Measurements from ENCODE around the gene MYZAP.
"Not testable (repeated sequence)": the region's sequence is repeated elsewhere in the genome, so short reads cannot be mapped to it uniquely, and the experiment has no call there.

MYZAP gene

GRCh38 chr15:57595011-57595866 lies 3.5 kb downstream of the MYZAP start:
- no peak for DNase-seq

- no peak for DNase-seq
Observed at GRCh38 chr15:57596301-57596855, 4.7 kb downstream of the MYZAP start.

GRCh38 chr15:57596978-57597377 lies 5.3 kb downstream of the MYZAP start:
- no peak for DNase-seq

- no peak for DNase-seq
Observed at GRCh38 chr15:57597431-57597830, 5.7 kb downstream of the MYZAP start.

GRCh38 chr15:57598346-57598745 lies 6.6 kb downstream of the MYZAP start:
- DNase-seq: no peak

- DNase-seq: no peak
Observed at GRCh38 chr15:57599296-57599810, 7.6 kb downstream of the MYZAP start.

GRCh38 chr15:57600197-57600596 lies 8.5 kb downstream of the MYZAP start:
- no peak for DNase-seq

GRCh38 chr15:57604507-57604906 lies 12.8 kb downstream of the MYZAP start:
- DNase-seq: no peak

- DNase-seq: no peak
Observed at GRCh38 chr15:57605491-57605890, 13.8 kb downstream of the MYZAP start.

GRCh38 chr15:57606048-57606447 lies 14.3 kb downstream of the MYZAP start:
- no peak for DNase-seq

GRCh38 chr15:57606816-57607215 lies 15.1 kb downstream of the MYZAP start:
- DNase-seq: no peak

- no peak for DNase-seq
Observed at GRCh38 chr15:57607570-57608000, 15.9 kb downstream of the MYZAP start.

- no peak for DNase-seq
Observed at GRCh38 chr15:57609805-57610529, 18.3 kb downstream of the MYZAP start.

GRCh38 chr15:57611123-57611522 lies 19.4 kb downstream of the MYZAP start:
- DNase-seq: no peak

- no peak for DNase-seq
Observed at GRCh38 chr15:57611938-57612337, 20.2 kb downstream of the MYZAP start.

GRCh38 chr15:57614241-57614640 lies 22.5 kb downstream of the MYZAP start:
- no peak for DNase-seq

- DNase-seq: not testable (repeated sequence)
Observed at GRCh38 chr15:57615951-57616496, 24.3 kb downstream of the MYZAP start.

- DNase-seq: no peak
Observed at GRCh38 chr15:57618325-57618724, 26.6 kb downstream of the MYZAP start.

- no peak for DNase-seq
Observed at GRCh38 chr15:57619746-57620145, 28.0 kb downstream of the MYZAP start.

GRCh38 chr15:57624730-57625129 lies 33.0 kb downstream of the MYZAP start:
- DNase-seq: no peak

- DNase-seq: no peak
Observed at GRCh38 chr15:57625703-57626448, 34.2 kb downstream of the MYZAP start.

- no peak for DNase-seq
Observed at GRCh38 chr15:57626713-57627440, 35.2 kb downstream of the MYZAP start.
